GM18517 (cell line): Measurements from ENCODE around the gene TBCK.

ENCODE experiments used
- ATAC-seq: cut with Tn5 transposase; IDR thresholded peaks from one replicate; pipeline ENCODE4 v1.9.1; 2021; ENCODE audit warnings: mild to moderate bottlenecking, moderate library complexity; ENCODE audit not compliant: unreplicated experiment

The TBCK gene

GRCh38 chr4:106049490-106049889, 266.5 kb downstream of the TBCK start:
- no peak for ATAC-seq

- no peak for ATAC-seq
Observed at GRCh38 chr4:106048250-106048971, 267.6 kb downstream of the TBCK start.

- ATAC-seq = no peak
Observed at GRCh38 chr4:106046083-106046482, 269.9 kb downstream of the TBCK start.

- ATAC-seq = no peak
Observed at GRCh38 chr4:106041294-106042002, 274.6 kb downstream of the TBCK start.

GRCh38 chr4:106039796-106040195, 276.2 kb downstream of the TBCK start:
- no peak for ATAC-seq

GRCh38 chr4:106038908-106039307, 277.1 kb downstream of the TBCK start:
- ATAC-seq = no peak

GRCh38 chr4:106038012-106038411, 278.0 kb downstream of the TBCK start:
- ATAC-seq = no peak

GRCh38 chr4:106036848-106037247, 279.2 kb downstream of the TBCK start:
- ATAC-seq = no peak

- ATAC-seq = no peak
Observed at GRCh38 chr4:106036334-106036733, 279.7 kb downstream of the TBCK start.

- ATAC-seq = no peak
Observed at GRCh38 chr4:106035204-106035603, 280.8 kb downstream of the TBCK start.

- ATAC-seq = no peak
Observed at GRCh38 chr4:106034751-106035150, 281.3 kb downstream of the TBCK start.

- no peak for ATAC-seq
Observed at GRCh38 chr4:106034220-106034619, 281.8 kb downstream of the TBCK start.

- ATAC-seq = no peak
Observed at GRCh38 chr4:106033469-106033868, 282.5 kb downstream of the TBCK start.

- ATAC-seq = no peak
Observed at GRCh38 chr4:106032851-106033286, 283.1 kb downstream of the TBCK start.

GRCh38 chr4:106022454-106022853, 293.6 kb downstream of the TBCK start:
- ATAC-seq = no peak

GRCh38 chr4:106021737-106022410, 294.1 kb downstream of the TBCK start:
- no peak for ATAC-seq

- ATAC-seq = no peak
Observed at GRCh38 chr4:106019771-106020170, 296.2 kb downstream of the TBCK start.

GRCh38 chr4:106017975-106018374, 298.0 kb downstream of the TBCK start:
- ATAC-seq = no peak

- ATAC-seq = no peak
Observed at GRCh38 chr4:106011387-106011786, 304.6 kb downstream of the TBCK start.

GRCh38 chr4:106010761-106011160, 305.2 kb downstream of the TBCK start:
- no peak for ATAC-seq

GRCh38 chr4:106002994-106003393, 313.0 kb downstream of the TBCK start:
- ATAC-seq = no peak
